ENCODE results near the gene RBMS2. TPM values are rescaled to one million over a fixed set of nuclear protein-coding genes. Genes with fewer than 3 reads are reported as not detected.

RBMS2 gene
- polyA plus RNA-seq, 1 of the 3 experiments (the other 2 are of a cell fraction): 8.9 TPM

- no peak for TF ChIP-seq USF2 (IDR thresholded peaks at IDR 0.05; ENCODE audit: borderline replicate concordance, low read depth, low read length)
- TF ChIP-seq FOXJ3 (CRISPR knock-in tag; IDR thresholded peaks at IDR 0.05): no peak
- no peak; the same call in 1 of the 2 replicates for TF ChIP-seq TAF1 (IDR thresholded peaks at IDR 0.05; ENCODE audit: borderline replicate concordance, low read depth, low read length)
- no peak for TF ChIP-seq NFIC (IDR thresholded peaks at IDR 0.05; ENCODE audit: borderline replicate concordance)
- no peak for TF ChIP-seq IRF3 (IDR thresholded peaks at IDR 0.05; ENCODE audit: low read depth, low read length)
- no peak for TF ChIP-seq SMC3 (IDR thresholded peaks at IDR 0.05; ENCODE audit: low read depth, low read length)
- TF ChIP-seq TCF12 (IDR thresholded peaks at IDR 0.05): peak; percentile 42; the same call in 1 of the 2 replicates
- TF ChIP-seq RAD21 (IDR thresholded peaks at IDR 0.05; ENCODE audit: low read length): no peak
- TF ChIP-seq ZBTB33 (IDR thresholded peaks at IDR 0.05; ENCODE audit: borderline replicate concordance, low read depth): no peak
These were observed 107.2 kb downstream of the RBMS2 start (continued) for GRCh38 chr12:56628671-56629458.

GRCh38 chr12:56629459-56630179 is 108.0 kb downstream of the RBMS2 start:
- ChIA-PET CTCF (interaction anchor here (0.8 to 2.6 kb wide), 8 partner anchors 9 to 511 kb away, joined by 3 to 13 read pairs (median 3); partner anchors contain the start of genes SMARCC2 and ZC3H10), POLR2A (interaction anchor here (0.7 kb wide), 1 partner anchor 127 kb away, joined by 3 read pairs; no protein-coding TSS in a partner anchor)

More at GRCh38 chr12:56629459-56630179, 108.0 kb downstream of the RBMS2 start:
- TF ChIP-seq CHD2 (IDR thresholded peaks at IDR 0.05; ENCODE audit: low read length, partially characterized antibody) (peak; percentile 32), REST (IDR thresholded peaks at IDR 0.05; ENCODE audit: low read depth, low read length) (no peak)
- H3K4me3 ChIP-seq (ENCODE audit: low read depth in 2 of 2, low read length in 1 of 2): peak overlapping the region; percentile 71 to 94
- peaks cover 19 to 38% of the 10 kb centered on the region in 2 experiments for H3K4me1 ChIP-seq (ENCODE audit: control insufficient read depth in 1 of 2, insufficient read depth in 2 of 2, low read depth in 1 of 2, low read length in 1 of 2)
- no peaks in the 10 kb centered on the region for H3K27me3 ChIP-seq (ENCODE audit: insufficient read depth)
- H3K4me2 ChIP-seq: peak overlapping the region; percentile 81
- H3K27ac ChIP-seq (ENCODE audit: low read depth in 2 of 2, low read length in 1 of 2): peak overlapping the region; percentile 80 to 89
- H3F3A ChIP-seq (replicated peaks; ENCODE audit: insufficient read depth): peaks cover 18% of the 10 kb centered on the region
- H2AFZ ChIP-seq (ENCODE audit: low read depth): no peak overlapping the region; the same call in 1 of the 2 replicates
- H3K9ac ChIP-seq: peak overlapping the region; percentile 83
- H4K20me1 ChIP-seq (ENCODE audit: insufficient read depth): peaks cover 71% of the 10 kb centered on the region
- H3K9me2 ChIP-seq: no peaks in the 10 kb centered on the region
- peaks cover 11 to 20% of the 10 kb centered on the region in 2 experiments for H3K36me3 ChIP-seq (replicated peaks in 1 of 2; ENCODE audit: control insufficient read depth in 1 of 2, insufficient read depth in 2 of 2, low read length in 1 of 2)
- WGBS (ENCODE audit: low lambda C conversion rate): under 1% methylated on average over 27 of the region's 46 CpGs
- DNase-seq: peak; percentile 67
- H3K9me3 ChIP-seq: no peaks in the 10 kb centered on the region
- H3K79me2 ChIP-seq (ENCODE audit: insufficient read depth): peaks cover 88% of the 10 kb centered on the region
